CD4-positive, alpha-beta T cell treated with Interleukin-17A for 1 hour (primary cell): ENCODE results near the gene ATF2.
"Not testable (repeated sequence)": the region's sequence is repeated elsewhere in the genome, so short reads cannot be mapped to it uniquely, and the experiment has no call there.

ENCODE experiments used
- DNase-seq: peaks from one replicate; pipeline ENCODE4 v3.0.0-alpha.2; 2020

Gene ATF2

DNA sequence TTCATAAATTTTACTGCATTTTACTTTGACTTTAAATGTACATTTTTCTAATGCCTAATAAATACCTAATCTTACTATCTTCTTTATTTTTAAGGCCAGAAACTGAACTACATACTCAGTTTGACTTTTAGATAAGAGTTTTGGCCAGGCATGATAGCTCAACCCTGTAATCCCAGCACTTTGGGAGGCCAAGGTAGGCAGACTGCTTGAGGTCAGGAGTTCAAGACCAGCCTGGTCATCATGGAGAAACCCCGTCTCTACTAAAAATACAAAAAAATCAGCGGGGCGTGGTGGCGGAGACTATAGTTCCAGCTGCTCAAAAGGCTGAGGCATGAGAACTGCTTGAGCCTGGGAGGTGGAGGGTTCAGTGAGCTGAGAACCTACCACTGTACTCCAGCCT, 9.1 kb downstream of the ATF2 start:
- DNase-seq: no peak

DNA sequence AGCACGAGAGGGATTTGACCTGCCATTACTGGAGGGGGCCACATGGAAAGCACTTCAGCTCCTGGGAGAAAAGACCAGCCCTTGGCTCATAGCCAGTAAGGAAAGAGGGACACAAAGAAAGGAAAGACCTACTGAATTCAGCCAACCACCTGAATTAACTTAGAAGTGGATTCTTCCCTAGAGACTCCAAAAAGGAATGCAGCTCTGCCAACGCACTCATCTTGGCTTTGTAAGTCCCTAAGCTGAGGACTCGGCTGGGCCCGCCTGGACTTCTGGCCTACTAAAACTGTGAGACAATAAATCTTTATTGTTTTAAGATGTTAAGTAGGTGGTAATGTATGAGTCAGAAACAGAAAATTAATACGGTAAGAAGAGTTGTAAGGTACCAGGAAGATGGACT, 11.5 kb downstream of the ATF2 start:
- no peak for DNase-seq

DNA sequence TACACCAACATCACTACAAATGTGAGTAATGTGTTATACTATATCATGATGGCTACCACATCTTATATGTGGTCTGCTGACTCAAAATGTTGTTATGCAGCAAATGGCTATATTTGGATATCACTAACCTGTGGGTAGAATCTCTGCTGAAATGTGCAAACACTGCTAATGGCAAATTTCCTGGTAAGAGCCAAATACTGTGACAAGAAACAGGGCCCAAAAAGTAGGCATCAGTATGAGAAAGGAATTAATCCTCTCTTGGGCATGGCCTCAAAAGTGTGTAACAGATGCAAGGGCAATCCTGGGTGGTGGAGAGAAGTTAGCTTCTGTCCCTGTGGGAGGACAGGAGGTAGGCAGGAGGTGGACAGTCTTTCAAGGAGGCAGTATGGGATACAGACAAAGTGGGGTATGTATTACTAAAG, 13.3 kb downstream of the ATF2 start:
- no peak for DNase-seq

DNA sequence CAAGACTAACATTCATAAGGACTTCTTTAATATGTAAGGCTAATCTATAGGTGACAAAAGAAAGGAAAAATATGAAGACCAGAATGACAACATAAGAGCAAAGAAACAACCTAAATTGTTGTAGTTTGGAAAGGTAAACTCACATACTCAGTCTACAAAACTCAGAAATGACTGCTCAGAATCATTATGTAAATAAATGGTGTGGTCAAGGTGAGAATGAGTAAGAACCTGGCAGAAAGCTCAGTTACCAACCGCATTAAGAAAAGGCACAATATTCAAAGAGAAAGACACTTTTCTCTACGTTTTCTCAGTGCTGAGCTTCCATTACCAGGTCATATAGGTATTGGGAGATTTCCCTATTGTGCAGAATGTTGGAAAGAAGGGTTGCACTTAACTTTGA, 15.8 kb downstream of the ATF2 start:
- no peak for DNase-seq

DNA sequence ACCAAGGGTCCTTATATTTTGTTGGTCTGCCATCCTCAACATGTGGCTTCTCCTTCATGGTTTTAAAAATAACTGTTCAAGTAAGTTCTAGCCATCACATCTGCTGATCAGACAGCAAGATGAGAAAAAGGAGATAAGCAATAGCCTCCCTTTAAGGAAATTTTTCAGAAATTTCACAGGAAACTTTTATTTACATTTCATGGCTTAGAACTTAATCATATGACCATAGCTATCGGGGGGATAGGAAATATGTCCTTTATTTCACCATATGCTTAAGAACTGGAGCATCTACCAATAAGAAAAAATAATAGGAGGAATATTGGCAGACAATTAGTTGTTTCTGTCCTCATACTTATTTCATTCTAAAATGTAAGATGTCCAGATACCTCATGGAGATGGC, 16.2 kb downstream of the ATF2 start:
- no peak for DNase-seq

DNA sequence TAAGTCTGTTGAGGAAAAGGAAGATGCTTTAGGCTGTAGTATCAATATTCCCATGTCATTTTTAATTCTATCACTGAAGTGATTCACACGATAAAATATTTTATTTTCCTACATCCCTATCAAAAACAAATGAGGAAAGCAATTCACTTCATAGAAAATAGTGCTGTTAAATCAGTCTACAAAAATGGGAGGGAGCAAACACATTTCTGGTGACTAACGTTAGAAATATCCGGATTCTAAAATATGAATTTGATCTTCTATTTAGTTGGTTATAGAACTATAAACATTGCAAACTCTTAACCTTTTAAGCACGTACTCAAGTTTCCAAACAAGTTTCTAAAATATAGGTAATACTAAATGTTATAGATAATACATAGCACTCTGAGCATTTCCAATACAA, 20.8 kb downstream of the ATF2 start:
- no peak for DNase-seq

DNA sequence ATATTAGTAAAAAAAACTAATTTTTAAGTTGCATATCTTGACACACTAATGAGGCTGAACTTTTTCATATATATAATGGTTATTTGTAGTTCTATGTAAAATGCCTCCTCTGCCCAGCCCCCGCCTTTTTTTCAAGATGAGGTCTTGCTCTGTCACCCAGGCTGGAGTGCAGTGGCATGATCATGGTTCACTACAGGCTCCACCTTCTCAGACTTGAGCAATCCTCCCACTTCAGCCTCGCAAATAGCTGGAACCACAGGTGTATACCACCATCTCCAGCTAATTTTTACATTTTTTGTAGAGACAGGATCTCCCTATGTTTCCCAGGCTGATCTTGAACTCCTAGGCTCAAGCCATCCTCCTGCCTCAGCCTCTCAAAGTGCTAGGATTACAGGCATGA, 24.3 kb downstream of the ATF2 start:
- no peak for DNase-seq

DNA sequence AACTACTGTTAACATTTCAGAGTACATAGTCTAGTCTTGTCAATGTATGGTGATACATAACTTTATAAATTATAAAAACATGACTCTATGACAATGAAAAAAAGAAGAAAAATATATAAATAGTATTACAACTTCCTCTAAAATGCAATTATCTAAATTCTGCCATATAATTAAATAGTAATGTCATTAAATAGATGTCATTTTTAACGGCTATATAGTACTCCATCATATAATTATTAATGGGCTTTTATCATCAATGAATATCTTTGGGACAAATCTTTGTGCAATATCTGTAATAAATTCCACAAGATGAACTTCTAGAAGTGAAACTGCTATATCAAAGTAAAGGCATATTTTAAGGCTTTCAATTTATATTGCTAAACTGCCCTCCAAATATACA, 24.8 kb downstream of the ATF2 start:
- no peak for DNase-seq

DNA sequence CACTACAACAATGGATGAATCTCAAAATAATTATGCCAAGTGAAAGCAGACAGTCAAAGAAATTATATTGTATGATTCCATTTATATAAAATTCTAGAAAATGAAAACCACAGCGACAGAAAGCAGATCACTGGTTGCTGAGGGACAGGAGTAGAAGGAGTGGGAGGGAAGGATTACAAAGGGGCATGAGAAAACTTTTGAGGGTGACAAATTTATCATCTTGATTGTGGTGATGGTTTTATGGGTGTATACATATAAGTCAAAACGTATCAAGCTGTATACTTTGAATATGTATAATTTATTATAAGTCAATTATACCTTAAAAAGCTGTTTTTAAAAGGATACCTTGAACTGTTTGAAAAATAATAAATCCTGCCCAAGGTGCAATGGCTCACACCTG, 27.7 kb downstream of the ATF2 start:
- DNase-seq: no peak

DNA sequence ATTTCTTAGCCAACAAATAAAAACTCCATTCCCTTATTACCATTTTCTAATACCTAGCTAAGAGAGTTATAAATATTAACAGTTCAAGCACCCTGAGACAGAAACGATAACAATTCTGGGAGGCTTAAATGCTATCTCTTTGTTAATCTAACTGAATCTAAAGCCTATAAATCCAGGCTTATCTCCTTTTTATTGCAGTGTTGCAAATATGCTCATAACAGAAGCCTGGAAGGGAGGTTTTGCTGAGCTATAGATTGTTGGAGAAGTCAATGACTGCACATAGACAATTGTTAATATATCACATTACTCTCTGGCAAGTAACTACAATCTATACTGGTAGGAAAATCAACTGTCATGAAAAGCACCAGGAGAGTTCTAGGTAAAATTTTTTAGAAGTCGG, 30.2 kb downstream of the ATF2 start:
- DNase-seq: no peak

DNA sequence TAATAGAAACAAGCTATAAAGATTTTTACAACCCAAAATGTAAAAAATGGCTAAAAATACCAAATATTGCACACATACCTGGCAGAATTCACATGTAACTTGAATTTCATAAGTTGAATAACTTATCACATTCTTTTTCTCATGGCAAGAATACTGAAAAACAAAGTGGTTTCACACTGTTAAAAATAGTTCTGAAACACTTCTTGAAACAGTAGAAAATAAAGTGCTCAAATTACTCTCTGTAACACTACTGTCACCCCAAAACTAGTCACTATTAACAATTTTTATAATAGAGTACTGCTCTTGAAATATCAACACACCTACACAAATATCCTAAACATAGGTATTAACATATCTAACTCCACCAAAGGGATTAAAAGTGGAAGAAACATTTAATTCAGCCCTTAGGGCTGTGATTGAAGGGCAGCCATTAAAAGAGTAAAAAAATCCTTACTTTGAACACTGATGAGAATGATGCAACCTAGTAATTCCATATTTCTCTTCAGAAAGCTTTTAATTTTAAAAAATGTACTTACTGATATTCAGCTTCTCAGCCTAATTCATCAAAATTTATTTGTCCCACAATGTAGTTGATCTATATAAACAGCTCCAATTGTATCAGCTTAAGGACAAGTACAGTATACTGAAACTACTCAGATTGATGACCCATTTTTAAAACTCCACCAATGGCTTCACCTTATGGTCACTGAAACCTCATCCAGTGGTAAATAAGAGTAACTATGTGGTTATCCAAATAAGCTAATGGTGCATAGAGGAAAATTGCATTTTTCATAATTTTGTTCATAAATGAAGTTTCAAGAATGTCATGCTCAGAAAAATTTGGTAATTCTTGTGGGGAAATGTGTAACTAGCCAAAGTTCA, 31.4 kb downstream of the ATF2 start:
- no peak for DNase-seq

DNA sequence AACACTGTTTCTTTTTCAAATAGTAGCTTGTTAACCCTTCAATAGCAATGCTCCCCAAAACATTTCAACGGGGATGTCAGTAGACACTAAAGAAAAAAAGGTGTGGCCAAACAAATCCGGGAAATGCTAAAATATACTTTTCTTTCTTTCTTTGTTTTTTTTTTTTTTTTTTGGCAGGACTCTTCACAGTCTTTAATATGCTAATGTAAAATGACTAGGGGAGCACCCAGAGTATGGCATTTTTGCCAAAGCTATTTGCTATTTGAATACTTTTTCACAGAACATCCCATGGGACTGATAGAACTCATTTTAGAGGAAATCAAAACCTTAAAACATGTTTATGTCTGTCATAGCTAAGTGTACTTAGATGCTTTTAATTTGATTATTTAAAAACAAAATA, 32.1 kb downstream of the ATF2 start:
- no peak for DNase-seq

DNA sequence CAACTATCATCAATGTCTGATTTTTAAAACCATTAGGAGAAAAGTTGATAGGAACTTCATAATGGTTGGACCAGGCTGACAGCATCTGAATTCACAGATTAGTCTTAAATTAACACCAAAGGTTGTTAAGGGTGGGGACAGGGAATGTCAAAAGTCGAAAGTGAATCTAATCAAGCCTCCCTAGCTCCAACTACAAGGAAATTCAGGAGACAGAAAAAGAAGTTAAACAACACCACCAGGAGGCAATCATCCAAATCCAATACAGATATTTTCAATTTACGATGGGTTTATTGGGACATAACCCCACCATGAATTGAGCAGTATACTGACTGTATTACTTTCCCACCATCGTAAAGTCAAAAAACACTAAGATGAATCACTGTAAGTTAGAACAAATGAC, 32.8 kb downstream of the ATF2 start:
- no peak for DNase-seq

DNA sequence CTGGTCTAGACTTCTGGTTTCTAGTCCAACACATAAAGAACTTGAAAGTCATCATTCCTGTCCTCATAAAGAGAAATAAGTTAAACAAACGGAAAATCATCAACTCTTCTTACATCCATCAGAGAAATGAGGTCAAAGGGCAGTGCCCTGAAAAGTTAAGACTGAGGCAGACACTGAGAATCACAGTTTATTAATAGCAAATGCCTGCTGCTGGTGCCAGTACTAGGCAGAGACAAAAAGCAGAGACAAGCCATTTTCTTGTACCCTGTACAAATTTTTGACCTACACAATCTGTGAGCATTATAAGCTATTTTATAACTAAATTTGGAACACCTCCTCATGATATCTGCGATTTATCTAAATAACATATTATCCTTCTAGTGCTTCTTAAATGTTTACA, 36.8 kb downstream of the ATF2 start:
- no peak for DNase-seq

DNA sequence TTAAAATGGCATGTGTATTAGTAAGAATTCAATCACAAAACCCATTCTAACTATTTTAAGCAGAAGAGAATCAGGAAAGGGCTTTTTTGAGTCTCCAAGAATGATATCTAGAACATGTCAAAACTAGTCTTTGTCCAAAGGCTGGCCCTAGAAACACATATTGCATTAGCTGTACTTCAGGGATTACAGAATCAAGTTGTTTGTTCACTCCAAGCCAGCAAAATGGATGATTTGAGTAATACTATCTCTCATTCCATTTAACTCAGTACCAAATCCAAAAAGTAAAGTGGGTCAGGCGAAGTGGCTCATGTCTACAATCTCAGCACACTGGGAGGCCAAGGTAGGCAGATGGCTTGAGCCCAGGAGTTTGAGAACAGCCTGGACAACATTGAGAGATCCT, 41.3 kb downstream of the ATF2 start:
- DNase-seq: no peak

DNA sequence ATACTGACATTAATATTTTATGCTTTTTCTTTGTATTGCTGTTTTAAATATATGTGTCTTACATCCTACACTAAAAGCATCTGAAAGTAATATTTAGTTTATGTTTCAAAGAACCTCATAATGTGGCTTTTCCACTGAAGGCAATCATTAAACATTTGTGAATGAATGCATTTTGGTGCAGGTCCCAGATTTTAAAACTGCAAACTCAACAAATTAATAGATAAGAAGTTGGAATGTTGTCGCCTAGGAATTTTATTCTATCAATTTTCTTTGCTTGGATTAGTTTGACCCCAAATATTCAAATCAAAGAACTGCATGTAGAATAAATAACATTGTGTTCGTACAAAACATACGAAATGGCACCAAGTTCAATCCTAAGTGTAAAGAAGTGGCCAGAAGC, 44.7 kb downstream of the ATF2 start:
- no peak for DNase-seq

DNA sequence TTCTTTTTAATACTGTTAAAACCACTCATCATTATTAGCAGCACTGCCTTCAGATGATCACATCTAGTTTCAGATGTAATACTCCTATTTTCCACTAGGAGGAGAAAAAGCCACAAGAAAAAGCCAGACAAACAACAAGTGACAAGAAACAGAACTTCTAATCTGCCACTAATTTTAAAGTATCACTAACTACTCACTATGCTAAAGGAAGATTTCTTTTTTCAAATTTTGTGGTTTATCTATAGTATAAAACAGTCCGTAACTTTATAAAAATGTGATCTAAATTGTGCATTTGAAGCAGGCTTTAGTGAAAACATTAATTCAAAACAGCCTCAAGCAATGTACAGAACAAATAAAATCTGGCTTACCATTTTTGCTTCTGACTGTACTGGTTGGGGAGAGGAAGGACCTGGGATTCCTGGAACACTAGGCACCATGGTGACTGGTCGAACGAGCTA, 56.8 kb downstream of the ATF2 start:
- peak; percentile 68 for DNase-seq

DNA sequence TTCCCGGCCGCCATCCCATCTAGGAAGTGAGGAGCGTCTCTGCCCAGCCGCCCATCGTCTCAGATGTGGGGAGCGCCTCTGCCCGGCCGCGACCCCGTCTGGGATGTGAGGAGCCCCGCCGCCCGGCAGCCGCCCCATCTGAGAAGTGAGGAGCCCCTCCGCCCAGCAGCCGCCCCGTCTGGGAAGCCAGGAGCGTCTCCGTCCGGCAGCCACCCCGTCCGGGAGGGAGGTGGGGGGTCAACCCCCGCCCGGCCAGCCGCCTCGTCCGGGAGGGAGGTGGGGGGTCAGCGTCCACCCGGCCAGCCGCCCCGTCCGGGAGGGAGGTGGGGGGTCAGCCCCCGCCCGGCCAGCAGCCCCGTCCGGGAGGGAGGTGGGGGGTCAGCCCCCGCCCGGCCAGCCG, 59.9 kb downstream of the ATF2 start:
- DNase-seq: not testable (repeated sequence)

DNA sequence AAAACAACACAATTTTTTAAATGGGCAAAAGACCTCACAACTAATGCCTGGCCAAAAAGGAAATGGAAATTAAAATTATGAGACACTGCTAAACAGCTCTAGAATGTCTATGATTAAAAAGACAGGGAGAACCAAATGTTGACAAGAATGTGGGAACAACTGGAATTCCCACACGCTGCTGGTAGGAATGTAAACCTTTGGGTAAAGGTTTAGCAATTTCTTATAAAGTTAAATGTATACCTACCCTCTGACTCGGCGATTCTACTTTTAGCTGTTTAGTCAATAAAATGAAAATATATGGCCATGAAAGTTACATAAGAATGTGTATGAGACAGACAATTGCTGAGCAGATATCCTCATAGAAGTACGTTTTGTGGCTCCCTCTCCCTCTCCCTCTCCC, 60.9 kb downstream of the ATF2 start:
- DNase-seq: no peak

DNA sequence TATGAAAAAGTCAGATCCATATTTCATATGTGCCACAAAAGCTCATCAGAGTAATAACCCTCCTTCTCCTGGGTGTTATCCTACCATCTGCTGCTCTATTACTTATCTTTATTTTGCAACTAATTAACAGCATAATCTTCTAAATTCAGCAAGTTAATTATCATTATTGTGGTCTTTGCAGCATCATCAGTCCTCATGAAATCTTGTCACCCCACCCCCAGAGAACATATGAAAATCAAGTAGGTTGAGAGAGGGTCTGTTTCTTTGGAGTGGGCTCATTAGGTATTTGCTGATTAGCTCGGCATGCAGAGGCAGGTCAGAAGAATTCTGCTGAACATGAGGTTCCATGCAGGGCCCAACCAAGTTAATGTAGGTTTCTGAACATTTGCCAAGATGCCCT, 64.8 kb downstream of the ATF2 start:
- no peak for DNase-seq

DNA sequence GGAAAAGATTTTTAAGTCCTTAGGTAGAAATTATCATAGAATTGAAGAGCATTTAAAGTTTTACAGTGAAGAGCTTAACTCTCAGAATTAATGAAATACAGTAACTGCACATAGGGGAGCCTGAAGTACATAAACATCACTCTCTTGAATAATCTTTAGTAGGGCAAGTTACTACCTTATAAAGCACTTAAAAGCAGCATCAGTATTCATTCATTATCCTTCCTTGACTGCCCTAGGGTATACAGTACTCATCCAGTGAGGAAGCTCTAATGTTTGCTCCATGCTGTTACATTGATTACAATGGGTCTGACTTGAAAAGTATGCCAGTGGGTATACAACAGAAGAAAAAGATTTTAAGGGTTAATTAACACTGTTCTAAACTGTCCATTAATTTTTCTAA, 66.5 kb downstream of the ATF2 start:
- no peak for DNase-seq

DNA sequence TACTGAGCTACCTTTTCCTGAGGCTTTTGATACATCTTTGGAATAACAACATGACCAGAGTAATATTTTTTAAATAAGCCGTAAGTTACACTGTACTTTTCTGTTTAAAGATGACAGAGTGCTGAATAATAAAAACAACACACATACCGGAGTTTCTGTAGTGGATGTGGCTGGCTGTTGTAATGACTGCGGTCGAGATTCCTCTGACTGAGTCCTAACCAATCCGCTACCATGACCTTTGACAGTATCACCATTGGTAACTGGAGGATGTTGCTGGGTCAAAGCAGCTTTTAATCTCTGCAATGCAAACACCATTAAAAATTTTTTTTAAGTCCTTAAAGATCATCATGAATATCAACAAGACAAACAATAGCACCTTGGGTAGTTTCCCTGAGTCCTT, 70.7 kb downstream of the ATF2 start:
- no peak for DNase-seq

DNA sequence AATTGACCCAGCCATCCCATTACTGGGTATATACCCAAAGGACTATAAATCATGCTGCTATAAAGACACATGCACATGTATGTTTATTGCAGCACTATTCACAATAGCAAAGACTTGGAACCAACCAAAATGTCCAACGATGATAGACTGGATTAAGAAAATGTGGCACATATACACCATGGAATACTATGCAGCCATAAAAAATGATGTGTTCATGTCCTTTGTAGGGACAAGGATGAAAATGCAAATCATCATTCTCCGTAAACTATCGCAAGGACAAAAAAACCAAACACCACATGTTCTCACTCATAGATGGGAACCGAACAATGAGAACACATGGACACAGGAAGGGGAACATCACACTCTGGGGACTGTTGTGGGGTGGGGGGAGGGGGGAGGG, 83.9 kb downstream of the ATF2 start:
- DNase-seq: not testable (repeated sequence)

DNA sequence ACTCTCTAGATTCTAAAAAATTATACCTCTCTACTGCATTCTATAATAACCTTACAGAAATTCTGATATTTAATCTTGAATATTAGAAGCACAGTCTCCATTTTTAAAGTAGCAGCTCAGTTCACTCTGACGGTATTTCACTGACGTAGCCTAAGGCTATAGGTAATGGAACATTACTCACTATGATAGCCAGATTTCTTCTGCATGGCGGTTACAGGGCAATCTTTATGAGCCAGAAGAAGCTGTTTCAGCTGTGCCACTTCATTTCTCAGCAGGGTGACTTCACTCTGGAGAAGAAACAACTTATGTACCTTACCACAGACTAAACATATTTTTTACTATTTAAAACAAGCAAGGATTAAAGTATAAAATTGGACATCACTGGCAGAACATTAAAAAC, 87.5 kb downstream of the ATF2 start:
- no peak for DNase-seq

DNA sequence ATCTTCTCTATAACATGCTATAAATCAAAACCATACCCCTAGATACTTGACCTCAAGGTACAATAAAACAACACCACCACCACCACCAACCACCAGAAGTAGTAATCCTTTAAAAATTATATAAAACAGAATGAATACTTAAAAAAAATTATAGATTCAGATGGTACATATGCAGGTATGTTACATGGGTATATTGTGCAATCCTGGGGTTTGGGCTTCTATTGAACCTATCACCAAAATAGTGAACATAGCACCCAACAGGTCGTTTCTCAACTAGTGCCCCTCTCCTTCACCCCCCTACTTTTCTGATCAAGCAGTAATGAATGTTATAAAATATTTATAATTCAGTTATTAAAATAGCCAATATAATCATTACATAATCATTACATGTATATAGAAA, 91.7 kb downstream of the ATF2 start:
- DNase-seq: no peak
